GM21576 (cell line): ENCODE data around the gene HEBP2.
"Not testable (repeated sequence)": the region's sequence is repeated elsewhere in the genome, so short reads cannot be mapped to it uniquely, and the experiment has no call there.

ENCODE experiments used
- ATAC-seq: cut with Tn5 transposase; IDR thresholded peaks from one replicate; pipeline ENCODE4 v1.9.1; 2021; ENCODE audit warnings: mild to moderate bottlenecking, moderate library complexity; ENCODE audit not compliant: unreplicated experiment

HEBP2 gene

DNA sequence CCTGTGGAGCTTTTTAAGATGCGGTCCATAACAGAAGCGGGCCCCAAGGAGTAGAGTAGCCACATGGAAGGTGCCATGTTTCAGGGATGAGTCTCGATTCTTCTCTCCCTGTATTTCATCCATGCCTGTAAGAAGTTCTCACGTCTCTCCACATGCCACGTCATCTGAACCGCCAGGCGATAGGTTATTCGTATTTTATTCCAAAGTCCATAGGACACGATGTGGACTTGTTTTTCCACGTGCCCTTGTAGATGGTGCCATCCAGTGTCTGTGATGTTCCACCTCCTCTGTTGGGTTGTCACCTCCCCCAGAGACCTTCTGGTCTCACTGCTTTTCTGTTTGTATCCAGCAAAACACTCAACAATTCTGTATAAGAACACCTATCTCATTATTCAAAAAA, 17.6 kb downstream of the HEBP2 start:
- no peak for ATAC-seq

DNA sequence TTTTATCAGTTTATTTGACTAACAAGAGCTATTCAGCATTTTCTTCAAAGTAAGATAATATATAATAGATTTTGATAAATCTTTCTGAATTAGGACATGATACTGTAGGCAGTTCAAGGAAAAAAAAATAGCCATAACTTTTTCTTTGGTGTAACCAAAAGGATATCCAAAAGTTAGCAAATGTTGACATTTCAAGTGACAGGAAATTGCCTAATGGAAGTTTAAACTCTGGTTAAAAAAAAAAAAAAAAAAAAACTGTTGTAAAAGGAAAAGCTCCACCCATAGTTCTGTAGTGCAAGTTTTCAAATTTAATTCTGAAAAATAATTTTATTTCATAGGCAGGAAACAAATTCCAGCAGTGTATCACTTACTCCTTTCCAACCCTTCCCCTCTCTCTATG, 18.8 kb downstream of the HEBP2 start:
- no peak for ATAC-seq

DNA sequence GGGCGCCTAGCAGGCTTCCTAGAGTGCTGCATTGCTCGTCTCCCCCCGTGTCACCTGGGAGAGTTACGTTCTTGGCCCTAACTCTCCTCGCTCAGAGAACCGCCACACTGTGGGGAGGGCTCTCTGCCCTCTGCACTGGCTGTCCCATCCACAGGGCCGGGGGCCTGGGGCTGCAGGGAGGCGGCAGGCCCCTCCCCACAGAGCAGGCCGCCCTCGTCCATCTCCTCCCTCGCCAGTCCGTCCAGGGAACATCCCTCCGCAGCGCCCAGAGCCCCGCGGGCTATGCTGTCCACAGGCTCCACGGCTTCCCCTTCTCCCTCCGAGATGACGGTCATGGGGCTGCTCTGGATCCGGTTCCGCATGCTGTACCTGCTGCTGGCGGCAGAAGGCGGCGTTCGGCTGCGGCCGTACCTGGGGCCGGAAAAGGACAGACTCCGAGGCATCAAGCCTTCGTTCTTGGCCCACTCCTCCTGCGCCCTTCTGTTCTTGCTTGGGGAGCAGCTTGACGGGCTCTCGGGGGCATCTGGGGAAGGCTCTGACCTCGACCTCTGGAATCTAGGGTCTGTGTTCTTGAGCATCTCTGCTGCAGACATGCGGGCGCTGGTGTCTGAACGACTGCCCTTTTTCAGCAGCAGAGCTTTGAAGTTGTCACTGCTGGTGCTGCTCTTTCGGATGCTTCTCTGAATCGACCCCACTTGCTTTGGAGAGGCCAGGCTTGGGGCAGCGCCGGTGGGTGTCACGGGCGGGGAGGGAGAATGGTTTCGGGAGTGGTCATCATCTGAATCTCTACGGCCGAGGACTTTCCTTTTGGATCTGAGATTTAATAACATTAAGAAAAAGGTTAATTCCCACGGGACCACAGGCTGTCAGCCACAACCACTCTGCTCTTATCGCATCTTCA, 20.2 kb downstream of the HEBP2 start:
- ATAC-seq = no peak

DNA sequence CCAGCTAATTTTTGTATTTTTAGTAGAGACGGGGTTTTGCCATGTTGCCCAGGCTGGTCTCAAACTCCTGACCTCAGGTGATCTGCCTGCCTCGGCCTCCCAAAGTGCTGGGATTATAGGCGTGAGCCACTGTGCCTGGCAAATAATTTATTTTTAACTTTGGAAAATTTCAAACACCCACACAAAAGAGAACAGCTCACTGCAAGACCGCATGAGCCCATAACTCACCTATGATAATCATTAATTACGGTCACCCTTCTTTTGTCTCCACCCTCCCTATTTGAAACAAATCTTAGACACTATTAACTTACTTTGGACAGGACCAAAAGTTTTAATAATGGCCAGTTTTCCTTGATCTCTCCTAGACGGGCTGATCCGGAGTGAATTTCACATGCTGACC, 21.2 kb downstream of the HEBP2 start:
- ATAC-seq = not testable (repeated sequence)

DNA sequence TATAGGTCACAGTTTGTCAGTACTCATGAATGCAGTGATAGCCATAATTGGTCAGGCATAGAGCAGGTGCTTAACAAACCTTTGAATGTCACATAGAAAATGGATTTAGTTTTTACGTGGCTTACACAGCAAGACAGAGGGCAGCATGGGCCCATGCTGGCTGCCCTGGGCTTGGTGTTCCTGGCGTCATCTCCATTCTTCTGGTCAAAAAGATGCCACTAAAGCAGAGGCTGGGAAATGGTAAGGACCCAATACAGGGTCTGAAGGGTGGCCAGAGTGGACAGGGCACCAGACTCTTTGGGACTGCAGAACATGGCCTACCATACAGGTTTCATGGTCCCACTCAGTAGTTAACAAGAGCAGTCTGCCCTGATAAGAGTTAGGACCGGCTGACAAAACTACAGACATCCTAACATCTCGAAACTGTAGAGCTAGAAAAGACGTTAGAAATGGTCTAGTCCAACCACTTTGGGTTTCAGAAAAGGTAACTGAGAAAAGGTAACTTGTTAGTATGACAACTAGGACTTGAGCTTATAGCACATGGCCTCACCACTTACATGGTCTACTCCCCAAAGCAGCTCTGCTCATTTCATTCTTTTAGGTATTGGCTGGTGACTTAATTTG, 22.6 kb downstream of the HEBP2 start:
- no peak for ATAC-seq

DNA sequence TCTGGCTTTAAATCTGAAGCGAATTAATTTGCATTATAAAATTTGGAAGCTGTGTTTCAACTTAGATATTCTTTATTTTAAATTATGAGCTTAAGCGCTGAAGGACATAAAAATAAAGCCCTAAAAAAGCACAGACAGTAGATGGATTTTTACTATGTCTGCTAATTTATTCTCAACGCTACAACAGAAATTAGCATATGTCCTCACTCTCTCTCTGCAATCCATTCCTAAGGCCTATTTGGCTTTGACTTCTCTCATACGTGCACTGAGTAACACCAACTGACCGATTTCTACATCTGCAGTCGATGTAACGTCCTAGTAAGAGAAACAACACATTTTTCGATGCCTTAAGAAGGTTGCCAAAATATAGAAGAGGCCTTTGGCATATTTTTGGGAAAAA, 23.7 kb downstream of the HEBP2 start:
- ATAC-seq = no peak

DNA sequence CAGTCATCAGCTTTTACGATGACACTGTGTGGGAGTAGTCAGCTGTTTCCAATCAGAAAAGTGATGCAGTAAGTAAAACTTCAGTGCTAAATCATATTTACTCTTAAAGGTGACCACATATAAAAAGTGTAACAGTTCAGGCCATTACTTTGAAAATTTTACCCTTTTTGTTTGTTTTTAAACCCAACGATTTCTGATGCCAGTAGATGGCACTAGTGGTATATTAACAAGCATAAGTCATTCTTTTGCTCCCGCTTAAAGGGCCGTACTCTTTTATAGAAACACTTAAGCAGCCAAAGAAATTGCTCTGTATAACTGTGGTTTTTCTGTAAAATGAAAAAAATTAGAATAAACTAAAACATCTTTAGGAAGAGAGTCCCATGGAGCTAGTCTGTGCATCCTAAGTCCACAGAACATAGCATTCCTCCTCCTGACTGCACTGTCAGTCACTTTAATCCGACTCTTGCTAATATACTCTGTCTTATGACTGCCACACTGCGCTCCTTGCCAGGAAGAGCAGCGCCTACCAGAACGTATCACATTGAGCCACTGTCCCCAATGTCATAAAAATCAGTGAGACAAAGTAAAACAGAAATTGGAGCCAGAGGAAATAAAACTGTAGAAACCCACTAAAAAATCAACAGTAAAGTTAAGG, 25.0 kb downstream of the HEBP2 start:
- ATAC-seq = no peak

DNA sequence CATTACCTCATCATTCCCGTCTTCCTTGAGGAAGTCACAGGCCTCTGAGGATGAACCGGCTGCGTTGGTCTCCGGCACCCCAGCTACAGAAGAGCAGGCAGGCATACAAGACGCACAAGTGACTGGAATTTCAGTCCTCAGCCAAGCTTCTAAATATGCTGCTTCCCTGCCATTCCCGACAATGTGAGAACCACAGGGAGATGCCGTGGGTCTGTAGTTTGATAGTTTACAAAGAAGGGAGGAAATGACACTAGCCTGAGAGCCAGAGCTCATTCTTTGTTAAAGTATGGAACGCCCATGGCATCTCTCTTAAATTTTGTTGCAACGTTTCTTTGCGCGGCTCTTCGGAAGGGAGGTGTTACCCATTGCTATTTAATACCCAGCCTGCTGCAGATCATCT, 25.7 kb downstream of the HEBP2 start:
- no peak for ATAC-seq

DNA sequence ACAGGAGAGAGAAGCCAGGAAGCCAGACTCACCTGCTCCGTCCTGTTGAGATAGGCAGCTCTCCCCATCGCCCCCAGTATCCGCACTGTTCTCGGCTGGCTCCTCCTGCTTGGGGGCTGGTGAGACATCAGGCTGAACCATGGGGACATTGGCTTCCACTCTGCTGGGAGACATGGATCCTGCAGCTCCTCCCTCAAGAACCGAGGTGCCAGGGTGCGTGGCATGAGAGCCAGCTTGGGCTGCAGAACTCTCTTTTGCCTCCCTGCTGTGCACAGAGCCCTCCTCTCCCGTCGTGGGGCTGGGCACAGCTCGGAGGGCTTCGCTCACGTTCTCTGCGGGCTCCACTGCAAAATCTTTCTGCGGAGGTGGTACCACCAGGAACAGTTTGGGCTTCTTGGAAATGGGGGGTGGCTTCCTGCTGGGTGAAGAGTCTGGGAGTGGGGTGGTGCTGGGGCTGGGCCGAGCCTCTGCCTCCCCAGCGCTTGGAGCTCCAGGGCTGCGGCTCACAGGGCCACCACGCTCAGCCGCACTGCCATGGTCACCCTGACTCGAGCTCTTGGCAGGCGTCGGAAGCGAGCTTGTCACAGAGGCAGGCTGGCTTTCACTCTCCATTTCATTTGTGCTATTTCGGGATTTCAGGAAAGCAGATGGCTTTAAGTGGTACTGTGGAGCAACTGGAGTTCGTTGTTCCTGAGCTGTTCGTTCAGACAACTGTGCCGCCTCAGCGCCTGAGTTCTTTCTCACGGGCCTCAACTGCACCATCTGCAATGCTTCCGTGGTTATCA, 26.5 kb downstream of the HEBP2 start:
- ATAC-seq = no peak

DNA sequence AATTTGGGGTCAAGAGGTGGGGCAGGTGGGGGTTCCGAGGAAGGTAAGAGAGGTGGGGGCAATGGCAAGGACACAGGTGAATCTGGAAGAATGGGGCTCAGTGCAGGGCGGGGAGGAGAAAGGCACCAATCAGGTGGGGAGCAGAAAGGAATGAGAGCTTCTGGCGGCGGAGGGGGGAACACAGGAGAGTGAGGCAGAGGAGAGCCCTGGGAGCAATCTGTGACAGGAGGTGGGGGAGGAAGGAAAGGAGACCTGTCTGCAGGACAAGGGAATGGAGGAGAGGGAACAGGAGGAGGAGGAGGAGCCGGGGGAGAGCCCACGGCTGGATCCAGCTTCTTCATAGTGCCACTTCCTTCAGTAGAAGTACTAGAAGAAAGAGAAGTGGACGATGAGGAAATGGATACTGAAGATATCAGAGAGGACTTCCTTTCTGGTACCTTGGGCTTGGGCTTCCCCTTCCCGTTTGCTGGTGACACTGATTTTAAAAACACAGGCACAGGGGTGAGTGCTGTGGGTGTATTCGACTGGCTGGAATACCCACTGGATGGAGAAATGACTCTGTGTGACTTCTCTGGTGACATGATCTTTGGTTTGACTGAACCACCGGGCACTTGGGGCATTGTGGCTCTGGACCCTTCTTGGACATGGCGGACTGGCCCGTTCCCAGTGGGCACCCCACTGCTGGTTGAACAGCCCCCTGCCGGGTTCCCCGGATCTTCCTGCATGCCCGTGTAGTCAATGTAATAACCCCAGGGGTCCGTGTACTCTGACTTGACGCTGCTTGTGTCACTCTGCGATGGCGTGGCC, 27.4 kb downstream of the HEBP2 start:
- no peak for ATAC-seq

DNA sequence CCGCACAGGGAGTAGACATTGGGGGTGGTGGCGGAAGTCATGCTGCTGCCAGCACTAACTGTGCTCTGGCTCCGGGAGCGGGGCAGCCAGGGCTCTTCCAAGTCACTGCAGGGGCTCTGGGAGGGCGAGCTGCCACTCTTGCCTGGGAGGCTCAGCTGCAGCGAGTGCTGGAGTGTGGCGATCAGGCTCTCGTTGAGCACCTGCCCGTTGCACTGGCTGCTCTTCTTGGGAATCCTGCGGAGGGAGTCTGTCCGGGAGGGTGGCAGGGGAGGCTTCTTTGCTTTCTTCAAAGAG, 28.0 kb downstream of the HEBP2 start:
- no peak for ATAC-seq

DNA sequence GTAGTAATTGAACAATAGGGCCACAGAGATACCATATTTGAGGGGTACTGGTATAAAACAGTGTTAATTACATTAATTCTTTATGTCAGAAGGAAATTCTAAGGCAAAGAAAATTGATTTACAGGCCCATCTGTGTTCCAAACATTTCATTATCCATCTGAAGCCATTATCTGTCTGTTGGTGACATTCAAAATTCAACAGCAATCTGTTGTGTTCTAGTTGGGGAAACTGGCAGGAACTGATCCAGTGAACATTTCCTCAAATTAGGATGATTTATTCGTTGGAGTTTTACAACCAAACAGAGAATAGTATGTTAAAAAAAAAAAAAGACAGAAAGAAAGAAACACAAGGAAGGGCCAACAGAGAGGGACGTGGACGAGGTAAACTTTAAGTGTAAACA, 30.1 kb downstream of the HEBP2 start:
- no peak for ATAC-seq

DNA sequence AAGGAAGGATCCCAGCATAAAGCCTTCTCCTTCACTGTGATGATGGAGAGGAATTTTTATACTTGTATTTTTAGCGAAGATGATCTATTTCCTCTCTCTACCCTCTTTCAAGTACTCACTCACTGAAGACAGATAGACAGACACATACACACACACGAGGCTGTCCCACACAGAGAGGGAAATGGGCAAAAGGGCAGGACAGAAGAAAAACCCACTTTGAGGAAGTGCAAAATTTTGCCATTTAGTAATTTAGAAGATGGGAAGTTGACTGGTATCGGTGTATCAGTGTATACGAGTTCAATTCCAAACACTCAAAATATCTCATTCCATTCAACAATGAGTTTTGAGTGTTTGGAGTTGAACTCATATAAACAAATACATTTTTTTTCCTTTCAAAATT, 30.9 kb downstream of the HEBP2 start:
- no peak for ATAC-seq

DNA sequence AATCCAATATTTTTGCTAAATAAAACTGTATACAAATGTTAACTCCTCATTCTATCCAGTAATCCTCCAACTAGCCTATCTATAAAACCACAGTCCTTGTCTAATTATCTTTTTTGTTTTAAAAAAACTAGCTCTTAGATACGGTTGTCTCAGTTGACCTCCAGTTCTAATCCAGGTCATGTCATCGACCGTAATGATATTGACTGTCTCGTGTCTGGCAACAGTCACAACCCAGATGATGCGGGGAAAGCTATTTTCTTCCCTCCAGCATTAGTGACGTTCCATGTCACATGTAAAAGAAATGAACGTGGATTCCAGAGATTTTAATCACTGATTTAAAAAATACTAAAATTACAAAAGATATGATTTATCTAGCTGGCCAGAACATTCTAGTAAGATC, 35.5 kb downstream of the HEBP2 start:
- ATAC-seq = no peak

DNA sequence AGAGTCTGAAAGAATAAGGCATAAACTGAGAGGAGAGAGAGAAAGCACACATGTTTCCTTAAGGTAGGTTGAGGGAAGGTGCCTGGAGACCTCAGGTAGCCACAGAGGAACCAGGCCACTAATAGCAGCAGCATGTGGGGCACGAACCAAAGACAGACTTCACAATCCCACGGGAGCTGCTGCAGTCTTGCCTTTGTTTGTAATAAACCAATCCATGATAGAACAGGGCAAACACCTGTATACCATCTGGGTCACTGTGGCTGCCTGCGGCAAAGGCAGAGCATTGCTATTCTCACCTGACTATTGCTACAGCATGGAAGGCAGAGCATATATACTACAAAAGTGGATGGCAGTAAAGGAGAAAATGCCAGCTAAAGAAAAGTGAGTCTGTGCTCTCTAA, 36.3 kb downstream of the HEBP2 start:
- ATAC-seq = no peak

DNA sequence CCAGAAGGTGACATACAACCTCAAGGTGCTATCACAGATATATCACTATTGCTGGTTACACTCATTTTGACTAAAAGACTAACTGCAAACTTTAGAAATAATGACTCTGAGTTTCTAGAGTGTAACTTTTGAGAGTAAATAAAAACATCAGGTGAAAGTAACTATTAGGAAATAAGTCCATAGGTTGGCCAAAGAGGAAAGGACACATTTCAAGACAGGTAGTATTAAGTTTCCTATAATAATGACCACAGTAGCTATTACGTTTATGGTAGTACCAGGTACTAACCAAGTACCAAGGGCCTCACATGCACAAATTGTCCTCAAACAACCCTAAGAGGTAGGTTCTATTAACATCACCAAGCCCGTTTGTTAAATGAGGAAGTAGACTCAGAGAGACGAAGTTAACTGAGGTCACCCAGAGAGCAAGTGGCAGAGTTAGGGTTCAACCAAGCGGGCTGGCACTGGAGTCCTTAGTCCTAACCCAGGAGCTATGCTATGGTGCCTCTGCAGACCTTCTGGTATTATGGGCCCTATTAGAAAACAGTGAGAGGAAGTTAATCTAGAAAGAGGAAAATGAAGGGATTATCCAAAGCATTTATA, 36.8 kb downstream of the HEBP2 start:
- ATAC-seq = no peak

DNA sequence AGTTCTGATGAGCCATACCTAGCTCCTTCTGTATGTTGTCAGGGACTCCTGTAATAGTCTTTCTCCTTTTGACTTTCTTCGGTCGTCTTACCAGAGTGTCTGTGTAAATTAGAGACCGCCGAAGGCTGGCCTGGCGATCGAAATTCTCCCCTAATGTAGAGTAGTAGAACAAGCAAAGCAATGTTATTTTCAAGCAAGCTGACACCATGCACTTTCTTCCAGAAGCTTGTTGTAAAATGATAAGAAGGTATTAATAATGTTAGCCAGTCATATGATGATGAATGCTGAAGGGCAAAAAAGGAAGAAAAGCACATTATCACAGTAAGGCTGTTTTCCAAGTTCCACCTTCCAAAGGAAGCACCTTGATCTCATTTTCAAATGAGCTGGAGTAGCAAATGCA, 37.9 kb downstream of the HEBP2 start:
- no peak for ATAC-seq

DNA sequence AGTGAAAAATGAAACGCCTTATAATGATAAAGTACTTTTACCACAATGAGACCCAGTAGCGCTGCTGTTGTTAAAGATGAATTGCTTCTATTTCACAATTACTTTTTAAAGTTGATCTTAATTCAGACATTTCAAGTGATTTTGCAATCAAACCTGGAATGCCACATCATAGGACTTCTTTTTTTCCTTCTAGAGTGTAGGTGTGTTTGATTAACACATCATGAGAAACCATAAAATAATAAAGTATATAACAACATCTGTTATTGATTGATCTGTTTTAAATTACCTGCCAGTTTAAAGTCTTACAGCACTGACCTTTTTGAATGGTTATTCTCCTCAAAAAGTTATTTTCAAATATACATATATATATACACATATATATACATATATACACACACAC, 38.6 kb downstream of the HEBP2 start:
- no peak for ATAC-seq

DNA sequence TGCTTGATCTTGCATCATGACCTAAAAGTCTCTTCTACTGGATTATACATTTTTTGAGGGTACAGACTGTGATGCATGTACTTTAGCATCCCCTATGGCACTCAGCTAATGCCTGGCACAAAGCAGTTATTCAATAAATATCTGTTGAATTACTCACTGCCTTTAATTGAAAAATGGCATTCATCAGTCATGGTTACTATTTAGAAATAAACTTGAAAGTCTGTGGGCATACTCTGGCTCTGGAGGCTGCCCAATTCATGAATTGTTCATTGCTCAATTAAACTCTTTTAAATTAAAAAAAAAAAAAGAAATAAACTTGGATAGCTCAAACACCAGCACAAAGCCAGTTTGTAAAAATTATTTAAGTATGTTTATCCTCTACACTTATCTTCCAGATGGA, 40.0 kb downstream of the HEBP2 start:
- no peak for ATAC-seq

DNA sequence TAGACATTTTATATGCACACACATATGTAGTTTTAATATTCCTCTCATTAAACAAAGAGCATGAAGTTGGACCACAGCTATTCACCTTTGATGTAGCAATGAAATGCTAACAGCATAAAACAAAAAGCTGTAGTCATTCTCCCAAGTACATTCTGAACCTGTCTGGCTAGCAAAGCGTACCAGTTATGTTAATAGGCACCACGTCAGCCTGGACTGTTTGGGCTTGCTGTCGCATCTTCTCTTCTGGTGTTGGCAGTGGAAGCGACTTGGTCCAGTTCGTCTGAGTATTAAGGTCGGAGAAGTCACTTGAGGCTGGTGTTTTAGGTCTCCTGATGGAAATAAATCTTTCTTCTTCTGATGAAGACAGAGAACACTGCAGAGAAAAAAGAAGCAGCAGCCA, 42.8 kb downstream of the HEBP2 start:
- no peak for ATAC-seq
